DMS153 treated with DMSO at 0.1 percent for 48 hours (cell line): ENCODE results near the gene NEDD4L.
"Not testable (repeated sequence)": the region's sequence is repeated elsewhere in the genome, so short reads cannot be mapped to it uniquely, and the experiment has no call there.

Source experiments
- DNase-seq: peaks from one replicate; lab custom pipeline; 2025; ENCODE audit not compliant: unreplicated experiment; lab: John Stamatoyannopoulos, UW

NEDD4L gene

DNA sequence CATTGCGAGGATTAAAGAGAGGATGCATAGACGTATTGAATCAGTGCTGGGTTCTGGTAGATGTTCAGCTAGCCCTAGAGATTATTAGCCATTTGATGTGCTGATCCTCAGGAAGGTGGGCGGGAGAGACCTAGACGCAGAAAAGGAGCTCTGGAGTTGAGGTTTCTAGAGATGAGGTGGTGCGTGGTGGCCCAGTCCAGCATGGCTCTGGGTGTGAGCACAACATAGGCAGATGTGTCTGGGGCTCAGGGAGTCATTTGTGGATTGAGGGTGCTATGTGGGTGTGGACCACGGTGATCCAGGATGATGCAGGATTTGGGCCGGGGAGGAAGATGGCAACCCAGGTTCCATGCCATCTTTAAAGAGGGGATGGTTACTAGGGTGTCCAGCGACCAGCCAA lies 102.1 kb downstream of the NEDD4L start:
- no peak for DNase-seq

- no peak for DNase-seq
Observed at GRCh38 chr18:58148954-58149471, 105.0 kb downstream of the NEDD4L start.

- DNase-seq: no peak
Observed at GRCh38 chr18:58150772-58151171, 106.7 kb downstream of the NEDD4L start.

- DNase-seq: no peak
Observed at GRCh38 chr18:58152216-58152615, 108.2 kb downstream of the NEDD4L start.

- DNase-seq: no peak
Observed at GRCh38 chr18:58152891-58153290, 108.9 kb downstream of the NEDD4L start.

DNA sequence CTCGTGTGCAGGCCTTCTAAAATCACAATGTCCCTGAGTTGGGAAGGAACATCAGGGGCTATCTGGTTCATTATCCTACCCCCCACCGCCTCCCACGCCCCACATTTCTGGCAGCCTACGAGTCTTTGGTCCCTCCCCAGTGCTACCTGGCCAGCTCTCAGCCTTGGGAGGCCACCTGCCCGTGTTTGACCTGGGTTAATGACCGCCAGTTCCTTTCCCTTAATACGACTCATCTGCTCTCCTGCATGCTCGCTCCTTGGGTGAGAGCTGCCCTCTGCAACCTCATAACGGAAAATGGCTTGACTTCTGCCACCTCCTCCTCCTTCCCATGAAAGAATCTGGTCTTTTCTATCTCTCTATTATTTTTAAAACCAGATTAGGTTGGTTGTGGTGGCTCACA lies 112.5 kb downstream of the NEDD4L start:
- no peak for DNase-seq

DNA sequence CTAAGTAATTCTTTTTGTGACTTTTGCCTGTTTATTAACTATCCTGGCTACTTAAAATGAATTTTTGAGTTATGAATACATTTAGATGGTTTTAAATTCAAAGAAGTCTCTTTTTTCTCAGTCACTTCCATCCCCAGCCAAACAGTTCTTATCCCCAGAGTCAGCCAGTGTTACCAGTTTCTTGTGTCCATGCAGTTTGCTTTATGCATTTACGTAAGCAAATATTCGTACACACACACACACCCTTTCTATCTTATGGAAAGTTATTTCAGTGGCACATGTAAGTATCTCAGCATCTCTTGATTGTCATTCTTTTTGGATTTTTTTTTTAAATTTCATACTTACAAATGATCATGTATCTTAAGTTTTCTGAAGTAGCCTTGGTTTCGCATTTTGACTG lies 113.2 kb downstream of the NEDD4L start:
- DNase-seq: no peak

GRCh38 chr18:58158008-58158407 lies 114.0 kb downstream of the NEDD4L start:
- no peak for DNase-seq

- no peak for DNase-seq
Observed at GRCh38 chr18:58158459-58158858, 114.4 kb downstream of the NEDD4L start.

DNA sequence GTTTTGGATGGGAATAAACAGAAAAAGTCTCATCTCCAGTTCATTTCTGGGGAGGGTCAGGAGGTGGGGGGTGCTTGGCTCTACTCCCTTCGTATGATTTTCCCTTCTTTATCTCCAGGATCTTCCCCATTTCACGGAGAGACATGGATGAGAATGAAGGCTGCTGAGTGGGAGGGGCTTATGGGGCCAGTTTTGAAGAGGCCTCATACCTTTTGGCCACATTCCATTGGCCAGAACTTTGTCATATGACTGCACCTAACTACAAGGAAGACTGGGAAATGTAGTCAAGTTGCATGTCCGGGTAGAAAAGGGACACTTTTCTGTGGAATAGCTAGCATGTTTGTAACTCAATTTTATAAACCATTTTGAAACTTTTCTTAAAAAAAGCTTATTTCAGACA lies 117.6 kb downstream of the NEDD4L start:
- DNase-seq: no peak

GRCh38 chr18:58162127-58162526 lies 118.1 kb downstream of the NEDD4L start:
- no peak for DNase-seq

DNA sequence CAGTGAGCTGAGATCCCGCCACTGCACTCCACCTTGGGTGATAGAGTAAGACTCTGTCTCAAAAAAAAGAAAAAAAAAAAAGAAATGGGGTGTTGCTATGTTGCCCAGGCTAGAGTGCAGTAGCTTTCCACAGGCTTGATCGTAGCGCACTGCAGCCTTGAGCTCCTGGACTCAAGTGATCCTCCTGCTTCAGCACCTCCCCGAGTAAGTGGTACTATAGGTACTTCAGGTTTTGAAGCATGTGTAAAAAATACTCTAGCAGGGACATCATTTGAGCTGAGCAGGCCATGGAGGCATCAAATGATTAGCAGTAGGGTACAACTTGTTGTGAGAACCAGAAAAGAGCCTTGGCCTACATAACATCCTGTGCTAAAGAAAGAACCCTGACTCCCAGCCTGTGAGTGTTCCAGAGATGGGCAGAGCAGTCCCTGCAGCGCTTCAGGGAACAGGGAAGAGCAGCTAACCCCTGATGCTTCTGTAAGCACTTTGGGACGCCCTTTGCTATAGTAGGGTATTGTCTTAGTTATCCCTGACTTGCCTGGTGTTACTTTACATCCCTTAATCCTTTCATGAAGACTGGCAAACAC lies 119.1 kb downstream of the NEDD4L start:
- no peak for DNase-seq

- DNase-seq: no peak
Observed at GRCh38 chr18:58166278-58166844, 122.3 kb downstream of the NEDD4L start.

DNA sequence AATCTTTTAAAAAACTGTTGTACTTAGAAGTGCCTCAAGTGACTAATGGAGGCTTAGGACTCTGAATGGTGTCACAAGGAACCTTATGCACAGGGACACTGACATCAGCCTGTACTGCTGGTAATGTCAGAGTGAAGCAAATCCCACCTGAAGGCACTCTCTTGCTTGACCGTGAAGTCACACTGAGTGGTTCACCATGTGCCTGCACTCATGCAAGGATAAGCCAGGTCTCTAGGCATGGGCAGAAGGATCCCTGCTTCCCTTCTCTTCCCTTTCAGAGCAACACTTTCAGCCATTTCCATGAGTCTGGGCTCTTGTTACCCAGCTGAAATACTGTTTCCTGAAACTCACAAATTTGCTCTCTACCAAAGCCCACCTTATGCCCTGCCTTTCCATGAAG lies 123.0 kb downstream of the NEDD4L start:
- DNase-seq: no peak

DNA sequence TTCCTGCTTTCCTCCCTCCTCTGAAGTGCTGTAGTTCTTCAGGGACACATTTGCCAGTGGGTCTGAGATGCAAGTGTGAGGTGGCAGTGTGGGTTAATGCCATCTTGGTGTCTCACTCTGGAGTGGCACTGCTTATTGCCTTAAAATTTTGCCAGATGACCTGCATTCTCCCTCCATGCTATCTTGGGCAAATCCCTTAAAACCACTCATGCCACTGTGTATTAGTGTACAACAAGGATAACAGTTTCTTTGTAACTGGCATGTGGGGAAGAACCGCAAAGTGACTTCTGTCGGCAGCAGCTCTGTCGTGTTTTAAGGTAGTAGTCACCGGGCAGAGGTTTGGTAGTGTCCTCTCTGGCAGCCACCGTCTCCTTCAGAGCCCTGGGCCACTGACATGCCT lies 124.2 kb downstream of the NEDD4L start:
- no peak for DNase-seq

DNA sequence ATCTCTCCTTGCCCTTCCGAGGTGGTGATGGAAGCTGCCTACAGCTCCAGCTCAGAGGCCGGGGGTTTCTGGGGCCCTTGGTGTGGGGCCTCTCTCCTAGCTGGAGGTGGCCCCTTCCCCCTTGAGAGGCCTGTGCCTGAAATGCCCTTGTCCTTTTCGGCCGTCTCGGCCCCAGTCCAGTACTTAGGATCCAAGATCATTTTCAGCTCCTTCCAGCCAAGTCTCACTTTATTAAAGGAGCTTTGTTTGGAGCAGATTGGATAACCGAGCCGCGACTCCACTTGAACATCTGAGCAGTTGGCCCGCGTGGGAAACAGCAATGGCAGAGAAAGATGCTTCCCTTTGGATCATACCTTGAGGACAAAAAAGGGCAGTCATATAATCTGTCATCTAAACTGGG lies 125.0 kb downstream of the NEDD4L start:
- DNase-seq: no peak

DNA sequence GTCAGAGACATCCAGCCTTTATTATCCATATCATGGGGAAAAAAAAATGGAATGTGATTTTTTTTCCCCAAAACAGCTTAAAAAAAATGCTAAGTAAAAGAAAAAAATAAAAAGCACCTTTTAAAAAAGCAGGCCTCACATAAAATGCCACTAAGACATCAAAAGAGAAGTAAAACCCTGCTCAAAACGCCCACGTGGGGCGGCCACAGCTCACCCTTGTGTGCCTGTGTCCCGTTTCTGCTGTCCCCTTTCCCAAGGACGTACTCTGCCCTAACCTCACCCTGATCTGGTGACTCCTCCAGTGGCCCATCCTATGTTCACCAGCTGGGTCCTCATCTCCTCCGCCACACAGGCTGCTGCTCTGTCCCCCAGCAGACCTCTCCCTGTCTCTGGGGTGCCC lies 125.4 kb downstream of the NEDD4L start:
- no peak for DNase-seq

DNA sequence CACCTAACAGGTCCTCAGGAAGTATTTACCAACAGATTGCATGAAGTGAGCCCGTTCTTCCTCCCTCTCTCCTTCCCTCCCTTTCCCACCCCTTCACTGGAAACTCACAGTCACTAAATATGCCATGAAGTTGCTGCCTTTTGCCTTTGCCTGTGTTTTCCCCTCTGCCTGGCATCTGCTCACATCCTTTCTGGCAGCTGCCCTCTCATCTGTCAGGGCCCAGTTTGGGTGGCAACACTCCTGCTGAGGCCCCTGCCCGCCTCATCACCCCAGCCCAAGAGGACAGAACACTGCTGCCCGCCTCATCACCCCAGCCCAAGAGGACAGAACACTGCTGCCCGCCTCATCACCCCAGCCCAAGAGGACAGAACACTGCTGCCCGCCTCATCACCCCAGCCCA lies 126.0 kb downstream of the NEDD4L start:
- DNase-seq: not testable (repeated sequence)

GRCh38 chr18:58172031-58172430 lies 128.0 kb downstream of the NEDD4L start:
- DNase-seq: no peak

GRCh38 chr18:58174285-58174684 lies 130.3 kb downstream of the NEDD4L start:
- DNase-seq: no peak

- DNase-seq: no peak
Observed at GRCh38 chr18:58175122-58175785, 131.2 kb downstream of the NEDD4L start.

GRCh38 chr18:58175786-58176176 lies 131.8 kb downstream of the NEDD4L start:
- no peak for DNase-seq
